Breast epithelium (tissue), 4 donors: ENCODE results near the gene CAPN15. TPM values are rescaled to one million over a fixed set of nuclear protein-coding genes. Genes with fewer than 3 reads are reported as not detected.
A peak's percentile ranks its signal among the peaks of the same experiment; 100 is the strongest.

Source experiments
- DNase-seq, 2 donors: peaks; one replicate each; pipeline ENCODE4 v3.0.0-alpha.2; 2019; ENCODE audit warnings: low spot score in 2 of 2
- H3K27ac ChIP-seq, 2 donors: fragments of 200-600 bp; sonication (generic) in 1 of 2; one replicate each; pipeline ENCODE4 v1.5.1; 2016 to 2019; ENCODE audit warnings: mild to moderate bottlenecking in 1 of 2
- H3K27me3 ChIP-seq, 2 donors: fragments of 200-600 bp; sonication (generic) in 1 of 2; one replicate each; pipeline versions ENCODE4 v1.5.1 to v1.6.0; 2017 to 2019; ENCODE audit warnings: control low read depth in 1 of 2, mild to moderate bottlenecking in 1 of 2
- H3K36me3 ChIP-seq: fragments of 200-600 bp; one replicate; pipeline ENCODE4 v1.5.1; 2019
- H3K4me1 ChIP-seq, 2 donors: fragments of 200-600 bp; sonication (generic); one replicate each; pipeline ENCODE4 v1.5.1; 2016 to 2019; ENCODE audit warnings: control low read depth in 1 of 2
- H3K4me3 ChIP-seq, 3 donors: fragments of 200-600 bp; sonication (generic); 1 replicate in 2 of 3; 2 replicates in 1 of 3; pipeline ENCODE4 v1.5.1; 2016 to 2019; ENCODE audit warnings: mild to moderate bottlenecking in 3 of 3, moderate library complexity in 2 of 3
- H3K9me3 ChIP-seq, 2 donors: fragments of 200-600 bp; sonication (generic) in 1 of 2; one replicate each; pipeline ENCODE4 v1.5.1; 2016 to 2019; ENCODE audit warnings: control low read depth in 1 of 2
- POLR2A ChIP-seq: fragments of 450-650 bp; IDR thresholded peaks from one replicate; pipeline ENCODE4 v1.6.1; 2016; ENCODE audit warnings: antibody characterized with exemption, mild to moderate bottlenecking, moderate library complexity
- POLR2AphosphoS5 ChIP-seq, 3 donors: sonication (generic); formaldehyde crosslinking; IDR thresholded peaks; one replicate each; pipeline ENCODE4 v1.6.1; 2017; ENCODE audit warnings: antibody characterized with exemption in 3 of 3
- intact Hi-C: fragments of 100-400 bp; cut with DNase I; formaldehyde crosslinking; loops from one replicate; pipeline ENCODE4 v1.15.1; 2023; ENCODE audit warnings: low total_unique reads
- total RNA-seq, 3 donors: library from RNA; depleted of rRNA; stranded (reverse); fragments of >200 nt; gene quantifications; one replicate each; pipeline ENCODE4 v1.1.0, GENCODE V29; 2016
- TF ChIP-seq, protein P1 (sequence below), 3 donors: fragments of 450-650 bp; IDR thresholded peaks; one replicate each; pipeline ENCODE4 v1.5.1; 2016 to 2017; ENCODE audit warnings: antibody characterized with exemption in 3 of 3, mild to moderate bottlenecking in 3 of 3, moderate library complexity in 3 of 3

The CAPN15 gene
- total RNA-seq, 3 donors from 2014 or later = 15.4 to 27.2 (median 15.5) TPM

DNA sequence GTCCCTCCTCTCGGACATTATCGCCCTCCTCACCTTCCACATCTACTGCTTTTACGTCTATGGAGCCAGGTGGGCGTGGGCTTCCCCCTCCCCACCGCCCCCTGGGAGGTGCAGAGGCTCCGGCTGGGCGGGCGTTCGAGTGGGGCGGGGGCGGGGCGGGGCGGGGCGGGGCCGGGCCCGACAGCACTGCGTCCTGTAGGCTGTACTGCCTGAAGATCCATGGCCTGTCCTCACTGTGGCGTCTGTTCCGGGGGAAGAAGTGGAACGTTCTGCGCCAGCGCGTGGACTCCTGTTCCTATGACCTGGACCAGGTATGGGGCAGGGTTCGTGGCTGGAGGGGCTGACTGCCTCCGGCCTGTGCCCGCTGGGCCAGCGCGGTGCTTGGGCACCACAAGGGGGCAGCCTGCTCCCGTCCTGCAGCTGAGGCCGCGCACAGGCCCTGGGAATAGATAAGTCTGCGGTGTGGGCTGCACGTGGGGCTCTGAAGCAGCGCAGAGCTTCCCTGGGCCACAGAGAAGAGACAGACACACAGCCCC lies 51.4 kb downstream of the CAPN15 start:
- no peak overlapping the region for H3K27ac ChIP-seq
- H3K4me3 ChIP-seq = no peak overlapping the region
- H3K27me3 ChIP-seq = no peaks in the 10 kb centered on the region
- intact Hi-C loops = no loop called here
- DNase-seq = no peak
- no peaks in the 10 kb centered on the region for H3K9me3 ChIP-seq
- H3K4me1 ChIP-seq = no peaks in the 10 kb centered on the region
- TF ChIP-seq, protein P1, sequence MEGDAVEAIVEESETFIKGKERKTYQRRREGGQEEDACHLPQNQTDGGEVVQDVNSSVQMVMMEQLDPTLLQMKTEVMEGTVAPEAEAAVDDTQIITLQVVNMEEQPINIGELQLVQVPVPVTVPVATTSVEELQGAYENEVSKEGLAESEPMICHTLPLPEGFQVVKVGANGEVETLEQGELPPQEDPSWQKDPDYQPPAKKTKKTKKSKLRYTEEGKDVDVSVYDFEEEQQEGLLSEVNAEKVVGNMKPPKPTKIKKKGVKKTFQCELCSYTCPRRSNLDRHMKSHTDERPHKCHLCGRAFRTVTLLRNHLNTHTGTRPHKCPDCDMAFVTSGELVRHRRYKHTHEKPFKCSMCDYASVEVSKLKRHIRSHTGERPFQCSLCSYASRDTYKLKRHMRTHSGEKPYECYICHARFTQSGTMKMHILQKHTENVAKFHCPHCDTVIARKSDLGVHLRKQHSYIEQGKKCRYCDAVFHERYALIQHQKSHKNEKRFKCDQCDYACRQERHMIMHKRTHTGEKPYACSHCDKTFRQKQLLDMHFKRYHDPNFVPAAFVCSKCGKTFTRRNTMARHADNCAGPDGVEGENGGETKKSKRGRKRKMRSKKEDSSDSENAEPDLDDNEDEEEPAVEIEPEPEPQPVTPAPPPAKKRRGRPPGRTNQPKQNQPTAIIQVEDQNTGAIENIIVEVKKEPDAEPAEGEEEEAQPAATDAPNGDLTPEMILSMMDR (IDR thresholded peaks at IDR 0.05) = peak in 2 of 3 donors; percentile 9 to 29
- no peak for TF ChIP-seq POLR2AphosphoS5 (IDR thresholded peaks at IDR 0.05)
- no peaks in the 10 kb centered on the region for H3K36me3 ChIP-seq

DNA sequence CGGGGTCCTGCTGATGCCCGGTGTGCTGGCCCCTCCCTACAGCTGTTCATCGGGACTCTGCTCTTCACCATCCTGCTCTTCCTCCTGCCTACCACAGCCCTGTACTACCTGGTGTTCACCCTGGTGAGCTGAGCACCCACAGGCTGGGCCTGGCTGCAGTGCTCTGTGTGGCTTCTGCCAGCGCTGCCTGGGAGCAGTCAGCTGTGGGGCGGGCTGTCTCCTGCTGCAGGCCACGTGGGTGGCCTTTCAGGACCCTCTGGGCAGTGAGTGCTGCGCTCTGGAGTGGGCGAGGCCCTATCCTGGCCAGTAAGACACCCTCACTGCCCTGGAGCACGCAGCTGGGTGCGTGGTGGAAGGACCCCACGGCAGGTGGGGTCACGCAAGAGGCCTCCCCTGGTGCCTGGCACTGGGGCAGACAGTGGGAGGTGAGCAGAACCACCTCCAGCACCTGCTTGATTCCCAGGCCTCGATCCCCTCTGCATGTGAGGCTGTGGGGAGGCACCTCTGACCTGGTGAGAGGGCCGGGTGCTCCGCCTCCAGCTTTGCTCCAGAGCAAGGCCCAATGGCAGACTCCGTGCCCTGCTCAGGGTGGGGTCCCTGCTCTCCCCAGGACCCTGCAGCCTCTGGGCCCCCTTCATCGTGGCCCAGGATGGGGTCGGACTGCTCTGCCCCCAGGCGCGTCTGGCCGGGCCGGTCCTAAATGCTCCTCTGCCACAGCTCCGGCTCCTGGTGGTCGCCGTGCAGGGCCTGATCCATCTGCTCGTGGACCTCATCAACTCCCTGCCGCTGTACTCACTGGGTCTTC lies 52.8 kb downstream of the CAPN15 start:
- Histone ChIP-seq H3K4me3 (no peak overlapping the region), H3K27me3 (no peaks in the 10 kb centered on the region), H3K27ac (no peak overlapping the region), H3K4me1 (no peaks in the 10 kb centered on the region), H3K36me3 (no peaks in the 10 kb centered on the region), H3K9me3 (no peaks in the 10 kb centered on the region)
- intact Hi-C loops = no loop called here
- TF ChIP-seq POLR2A (no peak), POLR2AphosphoS5 (IDR thresholded peaks at IDR 0.05) (no peak)
- TF ChIP-seq, protein P1 (IDR thresholded peaks at IDR 0.05) = no peak
- no peak for DNase-seq

DNA sequence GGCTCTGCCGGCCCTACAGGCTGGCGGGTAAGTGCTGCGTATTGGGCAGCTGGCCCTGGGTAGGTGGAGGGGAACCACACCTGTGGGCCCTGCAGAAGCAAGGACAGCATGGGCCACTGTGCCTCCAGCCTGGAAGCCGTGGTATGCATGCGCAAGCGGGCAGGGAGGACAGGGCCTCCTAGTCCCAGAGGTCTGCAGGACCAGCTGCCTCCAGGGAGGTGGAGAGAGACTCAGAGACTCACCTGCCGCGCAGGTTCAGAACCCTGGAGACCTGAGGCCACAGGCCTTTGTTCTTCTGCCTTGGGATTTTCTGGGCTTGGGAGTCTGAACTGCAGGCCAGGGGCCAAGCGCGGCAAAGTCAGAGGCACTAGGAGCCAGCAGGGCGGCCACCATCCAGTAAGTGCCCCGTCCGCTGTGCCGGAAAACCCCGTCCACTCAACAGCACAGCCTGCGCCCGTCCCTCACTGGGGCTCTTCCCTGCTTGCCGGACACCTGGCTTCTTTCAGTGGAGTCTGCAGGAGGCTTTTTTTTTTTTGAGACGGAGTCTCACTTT lies 53.5 kb downstream of the CAPN15 start:
- H3K27ac ChIP-seq = no peak overlapping the region
- no peak for DNase-seq
- H3K27me3 ChIP-seq = no peaks in the 10 kb centered on the region
- H3K4me1 ChIP-seq = no peaks in the 10 kb centered on the region
- H3K4me3 ChIP-seq = no peak overlapping the region
- H3K9me3 ChIP-seq = no peaks in the 10 kb centered on the region
- intact Hi-C loops = no loop called here
- TF ChIP-seq, protein P1 (IDR thresholded peaks at IDR 0.05) = no peak
- no peak for TF ChIP-seq POLR2A
- TF ChIP-seq POLR2AphosphoS5 (IDR thresholded peaks at IDR 0.05) = no peak
- no peaks in the 10 kb centered on the region for H3K36me3 ChIP-seq

DNA sequence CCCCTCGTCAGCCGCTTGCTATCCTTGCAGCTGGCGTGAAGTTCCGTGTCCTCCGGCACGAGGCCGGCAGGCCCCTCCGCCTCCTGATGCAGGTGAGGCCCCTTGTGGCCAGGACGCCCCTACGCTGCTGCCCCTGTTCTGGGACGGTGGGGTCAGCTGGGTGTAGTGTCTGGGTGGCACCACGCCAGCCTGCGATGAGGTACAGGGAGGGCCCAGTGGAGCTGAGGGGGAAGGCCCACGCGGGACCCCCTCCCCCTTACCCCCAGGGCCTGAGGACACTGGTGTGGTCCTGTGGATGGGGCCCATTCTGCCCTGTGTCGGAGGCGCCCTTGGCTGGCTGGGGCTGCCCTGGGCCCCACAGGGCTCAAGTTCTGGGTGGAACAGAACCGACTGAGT lies 54.7 kb downstream of the CAPN15 start:
- intact Hi-C loops = no loop called here
- Histone ChIP-seq H3K9me3 (no peaks in the 10 kb centered on the region), H3K4me3 (no peak overlapping the region), H3K27ac (no peak overlapping the region), H3K36me3 (no peaks in the 10 kb centered on the region), H3K4me1 (peaks cover 0 to under 1% of the 10 kb centered on the region in 2 donors), H3K27me3 (no peaks in the 10 kb centered on the region)
- TF ChIP-seq POLR2A (no peak), POLR2AphosphoS5 (IDR thresholded peaks at IDR 0.05) (no peak)
- TF ChIP-seq, protein P1 (IDR thresholded peaks at IDR 0.05) = no peak
- no peak for DNase-seq

DNA sequence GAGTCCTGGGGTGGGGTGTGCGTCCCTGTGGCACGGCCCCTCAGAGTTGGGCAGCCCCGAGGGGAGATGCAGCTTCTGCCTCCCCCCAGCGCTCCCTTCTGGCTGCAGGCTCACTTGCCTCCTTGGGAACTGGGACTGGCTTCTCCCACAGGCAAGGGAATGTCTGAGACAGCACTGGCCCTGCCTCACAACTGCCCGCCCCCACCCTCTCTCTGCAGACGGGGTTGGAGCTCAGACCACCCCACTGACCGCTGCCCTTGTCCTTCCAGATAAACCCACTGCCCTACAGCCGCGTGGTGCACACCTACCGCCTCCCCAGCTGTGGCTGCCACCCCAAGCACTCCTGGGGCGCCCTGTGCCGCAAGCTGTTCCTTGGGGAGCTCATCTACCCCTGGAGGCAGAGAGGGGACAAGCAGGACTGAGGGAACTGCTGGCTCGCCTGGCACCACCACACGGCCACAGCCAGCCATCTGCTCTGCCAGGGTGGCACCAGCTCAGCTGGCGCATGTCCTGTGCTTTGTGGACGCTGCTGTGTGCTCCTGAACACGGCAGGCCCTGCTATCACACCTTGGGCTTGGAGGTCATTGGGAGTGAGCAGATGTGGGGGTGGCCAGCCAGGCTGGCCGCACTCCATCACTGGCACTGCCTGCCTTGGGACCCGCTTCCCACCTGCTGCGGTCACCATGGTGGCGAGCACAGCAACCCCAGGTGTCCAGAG lies 55.3 kb downstream of the CAPN15 start:
- peaks cover 0 to 6% of the 10 kb centered on the region in 2 donors for H3K4me1 ChIP-seq
- intact Hi-C loops = no loop called here
- no peak for DNase-seq
- no peaks in the 10 kb centered on the region for H3K36me3 ChIP-seq
- TF ChIP-seq, protein P1 (IDR thresholded peaks at IDR 0.05) = no peak
- TF ChIP-seq POLR2A (no peak), POLR2AphosphoS5 (IDR thresholded peaks at IDR 0.05) (no peak)
- H3K4me3 ChIP-seq = no peak overlapping the region
- H3K27me3 ChIP-seq = no peaks in the 10 kb centered on the region
- no peak overlapping the region for H3K27ac ChIP-seq
- H3K9me3 ChIP-seq = no peaks in the 10 kb centered on the region
